HCT116 (cell line): ENCODE data around the gene GPHN. TPM values are rescaled to one million over a fixed set of nuclear protein-coding genes. Genes with fewer than 3 reads are reported as not detected.

Experiments
- ATAC-seq: fragments of 200-7000 bp; cut with Tn5 transposase; 2 replicates; pipeline ENCODE4 v1.9.1; 2020; ENCODE audit warnings: mild to moderate bottlenecking, moderate library complexity
- Bru-seq: library from RNA; stranded (reverse); fragments of 400-500 nt; gene quantifications from one replicate; lab custom pipeline; 2021; lab: Mats Ljungman, UMichigan
- BruChase-seq, 2 experiments: library from RNA; stranded (reverse); fragments of 400-500 nt; gene quantifications; one replicate each; lab custom pipeline; 2021; lab: Mats Ljungman, UMichigan
- BruUV-seq: library from RNA; stranded (reverse); fragments of 400-500 nt; replicated peaks from 2 replicates; lab custom pipeline; 2021; lab: Mats Ljungman, UMichigan
- CTCF ChIA-PET: fragments of 300-600 bp; sonication (Branson Sonifier 250); formaldehyde crosslinking; loops from one replicate; lab custom pipeline; 2021; ENCODE audit warnings: antibody characterized with exemption; lab: Charles Lee
- POLR2A ChIA-PET: fragments of 300-600, 350-600 bp; sonication (Branson Sonifier 250); formaldehyde crosslinking; loops from one replicate; lab custom pipeline; 2021; ENCODE audit warnings: antibody characterized with exemption; lab: Charles Lee
- RAD21 ChIA-PET, 2 experiments: fragments of 300-600 bp; sonication (Branson Sonifier 250); formaldehyde crosslinking; loops; one replicate each; lab custom pipeline; 2023; ENCODE audit warnings: low total read pairs in 2 of 2; ENCODE audit not compliant: uncharacterized antibody in 2 of 2, unreplicated experiment in 2 of 2, low non-redundant PET in 1 of 2; lab: Charles Lee
- DNase-seq: peaks from one replicate; pipeline ENCODE4 v3.0.0-alpha.2; 2010; ENCODE audit warnings: low read depth, low spot score
- H2AFZ ChIP-seq: fragments of 200-600 bp; shearing (Covaris generic), sonication (generic); 2 replicates; pipeline ENCODE4 v1.6.1; 2017; ENCODE audit warnings: low read depth, mixed run types, mixed read lengths, antibody characterized with exemption, low read length; ENCODE audit not compliant: poor library complexity, severe bottlenecking
- H3K27ac ChIP-seq: 2 replicates; pipeline ENCODE4 v1.5.1; 2012; ENCODE audit warnings: low read depth, low read length
- H3K27me3 ChIP-seq: fragments of 200-600 bp; sonication (generic); 2 replicates; pipeline ENCODE4 v1.6.1; 2016; ENCODE audit warnings: mixed run types, low read length, mixed read lengths; ENCODE audit not compliant: insufficient read depth
- H3K36me3 ChIP-seq, 2 experiments: fragments of 200-500 bp in 1 of 2; fragments of 200-600 bp in 1 of 2; sonication (Bioruptor generic) in 1 of 2; sonication (generic) in 1 of 2; 2 replicates each; pipeline versions ENCODE4 v1.5.1 to v1.6.1; 2014 to 2016; ENCODE audit warnings: low read length in 2 of 2, inconsistent platforms in 1 of 2, mixed read lengths in 1 of 2, mixed run types in 1 of 2; ENCODE audit not compliant: insufficient read depth in 2 of 2, control insufficient read depth in 1 of 2
- H3K4me1 ChIP-seq, 2 experiments: fragments of 200-600 bp in 1 of 2; sonication (generic) in 1 of 2; 2 replicates each; pipeline versions ENCODE4 v1.5.1 to v1.6.1; 2012 to 2017; ENCODE audit warnings: low read length in 2 of 2, inconsistent platforms in 1 of 2, mild to moderate bottlenecking in 1 of 2, mixed read lengths in 1 of 2, mixed run types in 1 of 2, moderate library complexity in 1 of 2; ENCODE audit not compliant: insufficient read depth in 2 of 2, control insufficient read depth in 1 of 2
- H3K4me2 ChIP-seq: fragments of 200-600 bp; sonication (generic); 2 replicates; pipeline ENCODE4 v1.6.1; 2017; ENCODE audit warnings: mixed run types, low read length, mixed read lengths
- H3K4me3 ChIP-seq, 2 experiments: fragments of 200-600 bp in 1 of 2; sonication (generic) in 1 of 2; replicated peaks in 1 of 2; 2 replicates each; pipeline ENCODE4 v1.5.1; 2011 to 2016; ENCODE audit warnings: low read length in 2 of 2, control low read depth in 1 of 2, low read depth in 1 of 2, mild to moderate bottlenecking in 1 of 2, mixed read lengths in 1 of 2, mixed run types in 1 of 2
- H3K79me2 ChIP-seq: fragments of 200-600 bp; sonication (generic); 2 replicates; pipeline ENCODE4 v1.6.1; 2017; ENCODE audit warnings: mild to moderate bottlenecking, mixed run types, low read length, moderate library complexity, mixed read lengths; ENCODE audit not compliant: insufficient read depth
- H3K9ac ChIP-seq: fragments of 200-600 bp; sonication (generic); 2 replicates; pipeline ENCODE4 v1.6.1; 2016; ENCODE audit warnings: low read length, mixed read lengths
- H3K9me2 ChIP-seq: fragments of 200-600 bp; sonication (generic), shearing (Covaris generic); 2 replicates; pipeline ENCODE4 v1.6.1; 2017; ENCODE audit warnings: mixed run types, mild to moderate bottlenecking, moderate library complexity; ENCODE audit not compliant: insufficient read depth
- H3K9me3 ChIP-seq, 2 experiments: fragments of 200-500 bp in 1 of 2; fragments of 200-600 bp in 1 of 2; sonication (Bioruptor generic) in 1 of 2; sonication (generic) in 1 of 2; 2 replicates each; pipeline ENCODE4 v1.6.1; 2014 to 2017; ENCODE audit warnings: low read length in 2 of 2, mixed read lengths in 2 of 2, inconsistent platforms in 1 of 2, low read depth in 1 of 2, mild to moderate bottlenecking in 1 of 2, mixed run types in 1 of 2, moderate library complexity in 1 of 2; ENCODE audit not compliant: control insufficient read depth in 1 of 2, insufficient read depth in 1 of 2
- H4K20me1 ChIP-seq: fragments of 200-600 bp; sonication (generic), shearing (Covaris generic); 2 replicates; pipeline ENCODE4 v1.6.1; 2017; ENCODE audit warnings: mixed run types, mild to moderate bottlenecking, moderate library complexity; ENCODE audit not compliant: insufficient read depth
- CBX3 ChIP-seq: IDR thresholded peaks from 2 replicates; pipeline ENCODE4 v1.6.1; 2012; ENCODE audit warnings: low read depth
- CEBPB ChIP-seq: IDR thresholded peaks from 2 replicates; pipeline ENCODE4 v1.6.1; 2012; ENCODE audit warnings: low read depth
- CTCF ChIP-seq, 3 experiments: fragments of 200-600 bp in 1 of 3; sonication (generic) in 1 of 3; IDR thresholded peaks in 2 of 3; conservative IDR thresholded peaks in 1 of 3; 2 replicates each; pipeline ENCODE4 v1.5.1; 2012 to 2017; ENCODE audit warnings: low read depth in 2 of 3, low read length in 2 of 3, antibody characterized with exemption in 1 of 3, borderline replicate concordance in 1 of 3, control low read depth in 1 of 3, mild to moderate bottlenecking in 1 of 3, mixed read lengths in 1 of 3, mixed run types in 1 of 3, moderate library complexity in 1 of 3; ENCODE audit not compliant: insufficient read depth in 1 of 3
- EGR1 ChIP-seq: IDR thresholded peaks from 2 replicates; pipeline ENCODE4 v1.6.1; 2012; ENCODE audit warnings: low read depth
- FOSL1 ChIP-seq: IDR thresholded peaks from 2 replicates; pipeline ENCODE4 v1.6.1; 2012; ENCODE audit warnings: low read depth
- JUND ChIP-seq: IDR thresholded peaks from 2 replicates; pipeline ENCODE4 v1.6.1; 2012
- MAX ChIP-seq: IDR thresholded peaks from 2 replicates; pipeline ENCODE4 v1.6.1; 2012
- POLR2A ChIP-seq: IDR thresholded peaks from 2 replicates; pipeline ENCODE4 v1.7.0; 2011; ENCODE audit warnings: borderline replicate concordance; ENCODE audit not compliant: insufficient read depth, insufficient read length; ENCODE audit errors: extremely low read depth
- POLR2AphosphoS5 ChIP-seq: IDR thresholded peaks from 2 replicates; pipeline ENCODE4 v1.6.1; 2011; ENCODE audit warnings: mild to moderate bottlenecking, low read depth, low read length, moderate library complexity
- SIN3A ChIP-seq: IDR thresholded peaks from 2 replicates; pipeline ENCODE4 v1.6.1; 2012; ENCODE audit warnings: low read depth
- SP1 ChIP-seq: IDR thresholded peaks from 2 replicates; pipeline ENCODE4 v1.6.1; 2012; ENCODE audit warnings: low read depth
- SRF ChIP-seq: IDR thresholded peaks from 2 replicates; pipeline ENCODE4 v1.6.1; 2012; ENCODE audit warnings: low read depth
- TCF7L2 ChIP-seq: IDR thresholded peaks from 2 replicates; pipeline ENCODE4 v1.7.0; 2011; ENCODE audit warnings: borderline replicate concordance, inconsistent platforms; ENCODE audit not compliant: insufficient read depth, insufficient read length; ENCODE audit errors: extremely low read depth
- YY1 ChIP-seq: IDR thresholded peaks from 2 replicates; pipeline ENCODE4 v1.6.1; 2011; ENCODE audit warnings: low read length, low read depth, moderate library complexity, mild to moderate bottlenecking; ENCODE audit not compliant: insufficient replicate concordance; ENCODE audit errors: extremely low read depth
- ZBTB33 ChIP-seq: IDR thresholded peaks from 2 replicates; pipeline ENCODE4 v1.6.1; 2011; ENCODE audit warnings: mild to moderate bottlenecking, low read length, moderate library complexity; ENCODE audit not compliant: insufficient replicate concordance; ENCODE audit errors: extremely low read depth
- ZFX ChIP-seq: fragments of 450-650 bp; IDR thresholded peaks from 2 replicates; pipeline ENCODE4 v1.6.1; 2017
- ZNF274 ChIP-seq: fragments of 200-500 bp; sonication (Bioruptor generic); IDR thresholded peaks from 2 replicates; pipeline ENCODE4 v1.6.1; 2014; ENCODE audit warnings: mild to moderate bottlenecking, low read depth, low read length, inconsistent platforms
- intact Hi-C: fragments of 100-400 bp; cut with micrococcal nuclease; formaldehyde crosslinking; loops from 2 replicates; pipeline ENCODE4 v1.10.0; 2022
- long read RNA-seq: library from polyadenylated mRNA; unstranded; transcript quantifications from one replicate; pipeline ENCODE4 v2.0.0, GENCODE V29; 2021; ENCODE audit not compliant: unreplicated experiment
- polyA plus RNA-seq: library from polyadenylated mRNA; unstranded; fragments of >200 nt; gene quantifications from 2 replicates; pipeline ENCODE4 v1.2.1, GENCODE V29; 2012; ENCODE audit warnings: missing spikeins
- total RNA-seq: library from RNA; stranded (reverse); gene quantifications from one replicate; pipeline ENCODE4 v1.2.1, GENCODE V29; 2021; ENCODE audit not compliant: unreplicated experiment

Gene GPHN
- total RNA-seq = 43.8 TPM
- 23.4 and 29.7 TPM in 2 replicates for polyA plus RNA-seq
- percentile 79 among the genes with signal in this experiment for Bru-seq, nascent RNA
- BruChase-seq, experiment 1, labeled RNA remaining after a 6-hour chase = percentile 59 among the genes with signal in this experiment
- BruChase-seq, experiment 2, labeled RNA remaining after a 2-hour chase = percentile 65 among the genes with signal in this experiment
- long read RNA-seq, full-length matches to known transcripts = 19 of 41 reads
- long read RNA-seq, partial matches to known transcripts = 15 of 41 reads
- long read RNA-seq, other reads (novel, unspliced or antisense) = 7 of 41 reads

GRCh38 chr14:66507722-66508546, at the start of gene GPHN:
Gene GPHN (plus strand): TSS chr14:66508147.
- no peaks in the 10 kb centered on the region for H3K36me3 ChIP-seq
- peak; percentile 98 for DNase-seq
- peaks cover 47% of the 10 kb centered on the region for H3K79me2 ChIP-seq
- peaks cover 23% of the 10 kb centered on the region; the same call in 1 of the 2 replicates for H4K20me1 ChIP-seq
- peak; percentile 97 for ATAC-seq
- H3K4me1 ChIP-seq = peaks cover 11 to 21% of the 10 kb centered on the region in 2 experiments; a peak in 2 of 4 replicates
- peak within 1 kb of the TSS; percentile 91 for H3K4me2 ChIP-seq
- H3K9ac ChIP-seq = peak within 1 kb of the TSS; percentile 90
- H3K27me3 ChIP-seq = no peaks in the 10 kb centered on the region
- ChIA-PET RAD21 (no interaction called here), POLR2A (interaction anchor here (0.9 kb wide), 3 partner anchors 12 to 424 kb away, joined by 3 to 6 read pairs (median 3); no protein-coding TSS in a partner anchor), CTCF (interaction anchor here (0.9 to 1.0 kb wide), 3 partner anchors 9 to 852 kb away, joined by 3 to 6 read pairs (median 4); partner anchors contain the start of gene ATP6V1D)
- peak within 1 kb of the TSS; percentile 96 for H3K27ac ChIP-seq
- BruUV-seq = no TSS peak
- intact Hi-C loops = loop anchor here (5.0 kb wide), 1 partner anchor 734 kb away; the partner anchor contains the start of gene PALS1
- no peaks in the 10 kb centered on the region for H3K9me2 ChIP-seq
- H2AFZ ChIP-seq = peak within 1 kb of the TSS; percentile 50
- no peaks in the 10 kb centered on the region for H3K9me3 ChIP-seq
- H3K4me3 ChIP-seq = peak within 1 kb of the TSS; percentile 82 to 92
- peak; percentile 96 for TF ChIP-seq SIN3A
- no peak for TF ChIP-seq TCF7L2
- TF ChIP-seq ZFX = peak; percentile 71
- peak; percentile 90 for TF ChIP-seq SRF
- TF ChIP-seq JUND = no peak
- TF ChIP-seq FOSL1 = no peak
- no peak for TF ChIP-seq ZNF274
- peak; percentile 77 for TF ChIP-seq YY1
- no peak for TF ChIP-seq CEBPB
- TF ChIP-seq MAX = peak; percentile 96
- TF ChIP-seq POLR2A = peak; percentile 92
- peak; percentile 82 for TF ChIP-seq ZBTB33
- peak; percentile 97 for TF ChIP-seq CBX3
- peak in 1 of 3 experiments; percentile 21; a peak in 1 of 6 replicates for TF ChIP-seq CTCF (IDR thresholded peaks at IDR 0.05 in 2 of 3, conservative IDR thresholded peaks at IDR 0.05 in 1 of 3; ENCODE audit: borderline replicate concordance in 1 of 3, insufficient read depth in 1 of 3, low read depth in 2 of 3, low read length in 2 of 3)
- TF ChIP-seq POLR2AphosphoS5 = peak; percentile 90
- TF ChIP-seq SP1 = peak; percentile 84
- TF ChIP-seq EGR1 = peak; percentile 99
